Activated naive CD4-positive, alpha-beta T cell treated with anti-CD3 and anti-CD28 coated beads for 36 hours (primary cell): ENCODE measurements around the gene ADGRA1. TPM values are rescaled to one million over a fixed set of nuclear protein-coding genes. Genes with fewer than 3 reads are reported as not detected.
"Not testable (repeated sequence)": the region's sequence is repeated elsewhere in the genome, so short reads cannot be mapped to it uniquely, and the experiment has no call there.

Experiments
- CTCF ChIA-PET: fragments of 350-600 bp; sonication (Branson Sonifier 250); formaldehyde crosslinking; loops from one replicate; lab custom pipeline; 2021; ENCODE audit warnings: antibody characterized with exemption; lab: Charles Lee
- DNase-seq: peaks from one replicate; pipeline ENCODE4 v3.0.0-alpha.2; 2020
- H3K27ac Mint-ChIP-seq: one replicate; pipeline ENCODE4 v1.8.0; 2021; ENCODE audit warnings: mild to moderate bottlenecking, mixed read lengths
- H3K27me3 Mint-ChIP-seq: one replicate; pipeline ENCODE4 v1.8.0; 2021; ENCODE audit warnings: low read depth, mixed read lengths
- H3K36me3 Mint-ChIP-seq: one replicate; pipeline ENCODE4 v1.8.0; 2021; ENCODE audit warnings: low read depth, mixed read lengths
- H3K4me1 Mint-ChIP-seq: one replicate; pipeline ENCODE4 v1.8.0; 2021; ENCODE audit warnings: low read depth, mixed read lengths
- H3K4me3 Mint-ChIP-seq: one replicate; pipeline ENCODE4 v1.8.0; 2021; ENCODE audit warnings: mild to moderate bottlenecking, moderate library complexity, mixed read lengths
- H3K9me3 Mint-ChIP-seq: one replicate; pipeline ENCODE4 v1.8.0; 2021; ENCODE audit warnings: mixed read lengths
- intact Hi-C: fragments of 100-400 bp; cut with micrococcal nuclease; formaldehyde crosslinking; loops from one replicate; pipeline ENCODE4 v1.15.1; 2023
- total RNA-seq, 2 experiments: library from RNA; stranded (reverse); gene quantifications; one replicate each; pipeline ENCODE4 v1.2.3, GENCODE V29; 2021

ADGRA1 gene
- total RNA-seq, 2 experiments from 2014 or later: not detected

- no peaks in the 10 kb centered on the region for H3K36me3 Mint-ChIP-seq
- DNase-seq: no peak
- no peaks in the 10 kb centered on the region for H3K27me3 Mint-ChIP-seq
- no peak overlapping the region for H3K4me3 Mint-ChIP-seq
- H3K9me3 Mint-ChIP-seq: no peaks in the 10 kb centered on the region
- no peaks in the 10 kb centered on the region for H3K4me1 Mint-ChIP-seq
- CTCF ChIA-PET: no interaction called here
- H3K27ac Mint-ChIP-seq: no peak overlapping the region
- intact Hi-C loops: no loop called here
Observed at GRCh38 chr10:133131734-133132472, 44.2 kb downstream of the ADGRA1 start.

- DNase-seq: no peak
- Mint-ChIP-seq H3K9me3 (no peaks in the 10 kb centered on the region), H3K27me3 (no peaks in the 10 kb centered on the region), H3K4me1 (no peaks in the 10 kb centered on the region), H3K4me3 (no peak overlapping the region), H3K27ac (no peak overlapping the region), H3K36me3 (no peaks in the 10 kb centered on the region)
- CTCF ChIA-PET: no interaction called here
- intact Hi-C loops: no loop called here
Observed at GRCh38 chr10:133132473-133133291, 45.0 kb downstream of the ADGRA1 start.

DNA sequence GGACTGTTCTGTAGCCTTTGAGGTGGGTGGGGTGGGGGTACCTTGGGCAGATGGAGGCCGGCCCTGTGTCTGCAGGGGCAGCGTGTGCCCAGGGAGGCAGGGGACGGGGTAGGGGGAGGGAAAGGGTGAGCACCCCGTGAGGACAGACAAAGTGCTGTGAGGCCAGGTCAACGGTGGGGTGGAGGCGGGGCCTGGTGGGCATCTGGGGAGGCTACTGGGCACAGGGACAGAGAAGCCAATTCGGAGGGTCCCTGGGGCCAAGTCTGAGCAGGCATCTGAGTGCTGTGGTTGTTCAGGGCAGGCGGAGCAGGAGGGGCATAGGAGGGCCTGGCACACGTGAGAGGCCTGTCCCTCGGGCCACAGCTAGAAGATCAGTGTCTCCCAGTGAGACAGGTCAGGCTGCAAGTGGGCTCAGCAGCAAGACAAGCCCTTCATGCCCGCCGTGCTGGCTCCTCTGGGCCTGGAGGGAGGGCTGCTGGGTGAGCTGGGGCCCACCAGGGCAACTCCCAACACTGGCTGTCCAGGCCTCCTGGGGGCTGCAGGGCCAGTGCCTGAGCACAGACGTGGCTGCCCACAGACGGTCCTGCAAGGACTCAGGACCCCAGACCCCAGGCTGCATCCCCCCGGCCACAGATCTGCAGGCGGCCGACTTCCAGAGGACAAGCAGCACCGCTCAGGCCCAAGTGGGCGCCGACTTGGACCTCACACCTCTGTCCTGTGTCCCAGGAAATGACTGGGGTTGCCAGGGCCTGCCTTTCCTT is 45.9 kb downstream of the ADGRA1 start:
- no peak for DNase-seq
- CTCF ChIA-PET: no interaction called here
- Mint-ChIP-seq H3K27ac (no peak overlapping the region), H3K4me1 (no peaks in the 10 kb centered on the region), H3K36me3 (no peaks in the 10 kb centered on the region), H3K9me3 (no peaks in the 10 kb centered on the region), H3K4me3 (no peak overlapping the region), H3K27me3 (no peaks in the 10 kb centered on the region)
- intact Hi-C loops: no loop called here

DNA sequence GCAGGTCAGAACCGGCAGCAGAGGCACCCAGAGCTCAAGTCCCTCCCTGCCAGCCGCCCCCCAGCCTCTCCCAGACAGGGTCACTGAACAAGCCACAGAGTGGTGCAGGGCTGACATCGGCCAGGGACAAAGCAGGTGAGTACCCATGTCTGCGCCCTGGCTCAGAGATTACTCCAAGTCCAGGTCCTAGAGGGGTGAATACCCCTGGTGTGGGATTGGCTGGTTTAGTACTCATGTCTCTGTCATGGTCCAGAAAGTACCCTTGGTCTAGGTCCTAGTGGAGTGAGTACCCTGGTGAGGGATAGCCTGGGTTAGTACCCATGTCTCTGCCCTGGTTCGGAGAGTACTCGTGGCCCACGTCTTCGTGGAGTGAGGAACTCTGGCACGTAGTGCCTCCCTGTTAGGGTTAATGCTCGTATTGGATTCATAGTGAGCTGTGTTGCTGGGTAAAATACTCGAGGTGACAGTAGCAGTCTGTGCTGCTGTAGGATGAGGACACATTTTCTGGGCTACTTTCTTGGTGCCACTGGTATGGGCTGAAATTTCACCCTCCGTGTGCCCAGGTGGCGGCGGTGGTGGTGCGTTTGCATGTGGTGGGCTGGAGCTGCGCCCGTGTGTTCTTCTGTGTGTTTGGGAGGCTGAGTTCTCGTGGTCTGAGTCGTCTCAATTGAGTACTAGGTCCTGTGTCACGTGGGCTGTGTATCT is 46.8 kb downstream of the ADGRA1 start:
- CTCF ChIA-PET: no interaction called here
- DNase-seq: no peak
- Mint-ChIP-seq H3K36me3 (no peaks in the 10 kb centered on the region), H3K4me1 (no peaks in the 10 kb centered on the region), H3K27ac (no peak overlapping the region), H3K4me3 (no peak overlapping the region), H3K27me3 (no peaks in the 10 kb centered on the region), H3K9me3 (no peaks in the 10 kb centered on the region)
- intact Hi-C loops: no loop called here

DNA sequence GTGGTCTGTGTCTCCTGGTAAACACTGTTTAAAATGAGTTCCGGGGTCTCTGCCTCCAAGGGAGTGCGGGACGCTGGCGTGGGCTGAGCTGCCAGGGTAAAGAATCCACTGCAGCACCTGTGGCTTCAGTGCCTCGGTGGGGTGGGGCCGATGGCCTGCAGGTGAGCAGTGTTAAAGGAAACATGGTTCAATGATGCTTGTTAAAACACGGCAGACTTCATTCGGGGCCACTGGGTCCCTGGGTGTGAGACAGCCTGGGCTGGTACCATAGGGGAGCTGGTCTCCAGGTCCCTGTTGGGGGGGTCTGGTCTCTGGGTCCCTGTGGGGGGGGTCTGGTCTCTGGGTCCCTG is 47.4 kb downstream of the ADGRA1 start:
- Mint-ChIP-seq H3K9me3 (no peaks in the 10 kb centered on the region), H3K27ac (no peak overlapping the region), H3K27me3 (no peaks in the 10 kb centered on the region), H3K4me1 (no peaks in the 10 kb centered on the region), H3K4me3 (no peak overlapping the region), H3K36me3 (no peaks in the 10 kb centered on the region)
- intact Hi-C loops: no loop called here
- DNase-seq: no peak
- CTCF ChIA-PET: no interaction called here

DNA sequence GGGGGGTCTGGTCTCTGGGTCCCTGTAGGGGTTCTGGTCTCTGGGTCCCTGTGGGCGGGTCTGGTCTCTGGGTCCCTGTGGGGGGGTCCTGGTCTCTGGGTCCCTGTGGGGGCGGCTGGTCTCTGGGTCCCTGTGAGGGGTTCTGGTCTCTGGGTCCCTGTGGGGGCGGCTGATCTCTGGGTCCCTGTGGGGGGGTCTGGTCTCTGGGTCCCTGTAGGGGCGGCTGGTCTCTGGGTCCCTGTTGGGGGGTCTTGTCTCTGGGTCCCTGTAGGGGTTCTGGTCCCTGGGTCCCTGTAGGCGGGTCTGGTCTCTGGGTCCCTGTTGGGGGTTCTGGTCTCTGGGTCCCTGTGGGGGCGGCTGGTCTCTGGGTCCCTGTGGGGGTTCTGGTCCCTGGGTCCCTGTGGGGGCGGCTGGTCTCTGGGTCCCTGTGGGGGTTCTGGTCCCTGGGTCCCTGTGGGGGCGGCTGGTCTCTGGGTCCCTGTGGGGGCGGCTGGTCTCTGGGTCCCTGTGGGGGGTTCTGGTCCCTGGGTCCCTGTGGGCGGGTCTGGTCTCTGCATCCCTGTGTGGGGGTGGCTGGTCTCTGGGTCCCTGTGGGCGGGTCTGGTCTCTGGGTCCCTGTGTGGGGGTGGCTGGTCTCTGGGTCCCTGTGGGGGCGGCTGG is 49.9 kb downstream of the ADGRA1 start:
- H3K27me3 Mint-ChIP-seq, H3K27ac Mint-ChIP-seq, H3K4me1 Mint-ChIP-seq, intact Hi-C loops, CTCF ChIA-PET, DNase-seq, H3K36me3 Mint-ChIP-seq, H3K4me3 Mint-ChIP-seq, H3K9me3 Mint-ChIP-seq: not testable (repeated sequence)

DNA sequence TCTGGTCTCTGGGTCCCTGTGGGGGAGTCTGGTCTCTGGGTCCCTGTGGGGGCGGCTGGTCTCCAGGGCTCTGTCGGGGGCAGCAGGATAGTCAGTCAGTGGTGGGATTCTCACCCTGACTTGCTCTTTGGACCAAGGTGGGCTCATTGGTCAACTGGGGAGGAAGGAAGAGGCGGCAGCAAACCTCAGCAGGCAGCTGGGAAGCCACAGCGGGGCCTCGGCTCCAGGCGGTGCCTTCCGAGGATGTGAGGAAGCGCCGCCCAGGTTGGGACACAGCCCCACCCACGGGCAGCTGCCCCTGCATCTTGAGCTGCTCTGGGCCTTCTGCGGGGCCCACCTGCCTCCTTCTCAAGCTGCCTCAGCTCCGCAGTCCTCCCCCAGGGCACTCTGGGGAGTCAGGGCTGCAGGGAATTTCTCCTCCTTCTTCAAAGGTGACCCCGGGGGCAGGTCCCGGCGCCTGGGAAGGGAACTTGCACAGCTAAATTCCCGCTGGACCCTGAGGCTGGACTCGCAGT is 51.9 kb downstream of the ADGRA1 start:
- no peak overlapping the region for H3K27ac Mint-ChIP-seq
- peaks cover 3% of the 10 kb centered on the region for H3K4me1 Mint-ChIP-seq
- H3K9me3 Mint-ChIP-seq: no peaks in the 10 kb centered on the region
- H3K36me3 Mint-ChIP-seq: no peaks in the 10 kb centered on the region
- DNase-seq: peak; percentile 3
- CTCF ChIA-PET: no interaction called here
- peaks cover under 1% of the 10 kb centered on the region for H3K27me3 Mint-ChIP-seq
- intact Hi-C loops: loop anchor here (5.0 kb wide), 1 partner anchor 197 kb away; the partner anchor contains the start of gene CFAP46
- H3K4me3 Mint-ChIP-seq: no peak overlapping the region

- H3K27me3 Mint-ChIP-seq: peaks cover 8% of the 10 kb centered on the region
- H3K4me3 Mint-ChIP-seq: no peak overlapping the region
- no peak overlapping the region for H3K27ac Mint-ChIP-seq
- peaks cover 3% of the 10 kb centered on the region for H3K4me1 Mint-ChIP-seq
- DNase-seq: no peak
- H3K36me3 Mint-ChIP-seq: no peaks in the 10 kb centered on the region
- CTCF ChIA-PET: no interaction called here
- intact Hi-C loops: loop anchor here (5.0 kb wide), 1 partner anchor 198 kb away; the partner anchor contains the start of gene CFAP46
- H3K9me3 Mint-ChIP-seq: no peaks in the 10 kb centered on the region
Observed at GRCh38 chr10:133140417-133141143, 52.9 kb downstream of the ADGRA1 start.

DNA sequence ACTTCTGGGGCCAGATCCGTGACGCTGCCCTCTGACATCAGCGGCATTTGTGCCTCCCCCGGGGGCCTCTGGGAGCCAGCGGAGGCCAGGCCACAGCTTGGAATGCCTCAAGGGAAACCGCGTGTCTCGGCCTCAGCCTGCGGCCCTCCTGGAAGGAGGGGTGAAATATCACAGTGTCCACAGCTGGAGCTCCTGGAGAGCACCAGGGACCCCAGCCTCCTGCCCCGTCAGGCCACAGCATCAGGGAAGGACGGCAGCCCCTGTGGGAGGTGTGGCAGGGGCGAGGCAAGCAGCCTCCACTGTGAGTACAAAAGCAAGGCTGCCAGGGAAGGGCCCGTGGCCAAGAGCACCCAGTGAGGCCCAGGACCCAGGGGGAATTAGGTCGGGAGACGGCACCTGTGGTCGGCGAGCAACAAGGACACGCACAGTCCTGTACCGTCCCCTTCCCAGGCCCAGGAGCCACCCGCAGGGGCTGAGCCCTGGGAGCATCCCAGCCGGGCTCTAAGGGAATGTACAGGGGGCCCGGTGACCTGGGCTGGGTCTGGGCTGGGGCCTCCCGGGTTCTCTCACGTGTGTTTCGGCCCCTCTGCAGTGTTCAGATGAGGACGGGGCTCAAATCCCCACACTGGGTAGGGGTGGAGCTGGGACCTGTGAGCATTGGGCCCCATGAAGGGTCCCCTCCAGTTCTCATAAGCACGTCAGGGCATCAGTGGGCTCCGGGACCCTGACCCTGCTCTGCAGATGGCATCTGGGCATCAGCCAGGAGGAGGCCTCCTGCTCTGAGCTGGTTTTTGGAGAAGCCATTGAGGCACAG is 53.6 kb downstream of the ADGRA1 start:
- H3K27me3 Mint-ChIP-seq: peaks cover 10% of the 10 kb centered on the region
- no peak overlapping the region for H3K4me3 Mint-ChIP-seq
- intact Hi-C loops: loop anchor here (5.0 kb wide), 1 partner anchor 199 kb away; the partner anchor contains the start of gene CFAP46
- DNase-seq: no peak
- CTCF ChIA-PET: no interaction called here
- no peak overlapping the region for H3K27ac Mint-ChIP-seq
- no peaks in the 10 kb centered on the region for H3K9me3 Mint-ChIP-seq
- peaks cover 3% of the 10 kb centered on the region for H3K4me1 Mint-ChIP-seq
- no peaks in the 10 kb centered on the region for H3K36me3 Mint-ChIP-seq

DNA sequence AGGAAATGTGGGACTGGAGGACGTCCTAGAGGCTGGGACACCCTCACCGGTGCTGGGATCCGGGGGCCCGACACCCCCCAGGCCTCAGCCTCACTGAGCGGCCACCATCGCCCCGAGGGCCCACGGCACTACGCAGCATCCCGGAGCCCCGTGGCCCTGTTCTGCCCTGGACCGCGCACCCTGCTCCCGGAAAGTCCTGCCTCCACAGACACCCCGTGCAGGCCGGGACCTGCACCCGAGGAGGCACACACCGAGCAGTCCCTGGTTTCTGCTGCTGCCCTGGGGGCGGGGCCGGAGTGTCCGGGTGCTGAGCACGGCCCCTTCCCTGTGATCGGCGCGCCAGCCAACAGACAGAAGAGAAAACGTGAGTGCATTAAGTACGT is 54.2 kb downstream of the ADGRA1 start:
- Mint-ChIP-seq H3K4me1 (peaks cover 3% of the 10 kb centered on the region), H3K27me3 (peaks cover 14% of the 10 kb centered on the region), H3K4me3 (no peak overlapping the region), H3K27ac (no peak overlapping the region), H3K36me3 (no peaks in the 10 kb centered on the region), H3K9me3 (peaks cover 1% of the 10 kb centered on the region)
- intact Hi-C loops: loop anchor here (5.0 kb wide), 1 partner anchor 200 kb away; the partner anchor contains the start of gene CFAP46
- no peak for DNase-seq
- CTCF ChIA-PET: no interaction called here
